ENCODE data around the gene MDN1. TPM values are rescaled to one million over a fixed set of nuclear protein-coding genes. Genes with fewer than 3 reads are reported as not detected.
"Not testable (repeated sequence)": the region's sequence is repeated elsewhere in the genome, so short reads cannot be mapped to it uniquely, and the experiment has no call there.

Gene MDN1
- total RNA-seq, 1 donor from 2014 or later: 44.1 TPM

- H3K4me3 Mint-ChIP-seq (ENCODE audit: low read depth): peak overlapping the region; percentile 98
- peaks cover 10% of the 10 kb centered on the region for H3K36me3 Mint-ChIP-seq (ENCODE audit: insufficient read depth)
- peak overlapping the region; percentile 94 for H3K27ac Mint-ChIP-seq
- no peaks in the 10 kb centered on the region for H3K27me3 Mint-ChIP-seq
- no peak for TF ChIP-seq CTCF (IDR thresholded peaks at IDR 0.05; ENCODE audit: unreplicated experiment)
- DNase-seq (ENCODE audit: low spot score, unreplicated experiment): no peak
- H3K9me3 Mint-ChIP-seq (ENCODE audit: low read depth): no peaks in the 10 kb centered on the region
- H3K4me1 Mint-ChIP-seq (ENCODE audit: low read depth): peaks cover 11% of the 10 kb centered on the region
Measured at GRCh38 chr6:89828988-89829471, 9.4 kb upstream of the MDN1 start.

GRCh38 chr6:89828475-89828987, 8.9 kb upstream of the MDN1 start:
- not testable (repeated sequence) for DNase-seq (ENCODE audit: low spot score, unreplicated experiment); H3K27ac Mint-ChIP-seq; H3K27me3 Mint-ChIP-seq; H3K36me3 Mint-ChIP-seq (ENCODE audit: insufficient read depth); H3K9me3 Mint-ChIP-seq (ENCODE audit: low read depth)
- H3K4me1 Mint-ChIP-seq (ENCODE audit: low read depth): peaks cover 11% of the 10 kb centered on the region
- H3K4me3 Mint-ChIP-seq (ENCODE audit: low read depth): peak overlapping the region; percentile 98

- no peaks in the 10 kb centered on the region for H3K9me3 Mint-ChIP-seq (ENCODE audit: low read depth)
- H3K4me1 Mint-ChIP-seq (ENCODE audit: low read depth): peaks cover 11% of the 10 kb centered on the region
- no peak for TF ChIP-seq CTCF (IDR thresholded peaks at IDR 0.05; ENCODE audit: unreplicated experiment)
- DNase-seq (ENCODE audit: low spot score, unreplicated experiment): no peak
- H3K27ac Mint-ChIP-seq: no peak overlapping the region
- no peaks in the 10 kb centered on the region for H3K27me3 Mint-ChIP-seq
- H3K36me3 Mint-ChIP-seq (ENCODE audit: insufficient read depth): no peaks in the 10 kb centered on the region
- no peak overlapping the region for H3K4me3 Mint-ChIP-seq (ENCODE audit: low read depth)
Measured at GRCh38 chr6:89826029-89826528, 6.5 kb upstream of the MDN1 start.

- no peak for DNase-seq (ENCODE audit: low spot score, unreplicated experiment)
- Mint-ChIP-seq H3K4me3 (ENCODE audit: low read depth) (peak overlapping the region; percentile 86), H3K9me3 (ENCODE audit: low read depth) (no peaks in the 10 kb centered on the region)
Measured at GRCh38 chr6:89818977-89819335, 638 bp downstream of the MDN1 start.

GRCh38 chr6:89817481-89817880, 2.1 kb downstream of the MDN1 start:
- H3K9me3 Mint-ChIP-seq (ENCODE audit: low read depth): no peaks in the 10 kb centered on the region
- no peak for TF ChIP-seq CTCF (IDR thresholded peaks at IDR 0.05; ENCODE audit: unreplicated experiment)
- H3K27ac Mint-ChIP-seq: peak overlapping the region; percentile 85
- H3K4me3 Mint-ChIP-seq (ENCODE audit: low read depth): peak overlapping the region; percentile 86
- no peaks in the 10 kb centered on the region for H3K27me3 Mint-ChIP-seq
- no peaks in the 10 kb centered on the region for H3K36me3 Mint-ChIP-seq (ENCODE audit: insufficient read depth)
- no peak for DNase-seq (ENCODE audit: low spot score, unreplicated experiment)
- H3K4me1 Mint-ChIP-seq (ENCODE audit: low read depth): peaks cover 13% of the 10 kb centered on the region

More at GRCh38 chr6:89818977-89819335, 638 bp downstream of the MDN1 start:
- no peaks in the 10 kb centered on the region for H3K27me3 Mint-ChIP-seq
- H3K36me3 Mint-ChIP-seq (ENCODE audit: insufficient read depth): no peaks in the 10 kb centered on the region
- peaks cover 13% of the 10 kb centered on the region for H3K4me1 Mint-ChIP-seq (ENCODE audit: low read depth)
- H3K27ac Mint-ChIP-seq: peak overlapping the region; percentile 95
- no peak for TF ChIP-seq CTCF (IDR thresholded peaks at IDR 0.05; ENCODE audit: unreplicated experiment)

- H3K4me3 Mint-ChIP-seq (ENCODE audit: low read depth); DNase-seq (ENCODE audit: low spot score, unreplicated experiment); H3K9me3 Mint-ChIP-seq (ENCODE audit: low read depth); H3K27me3 Mint-ChIP-seq; H3K4me1 Mint-ChIP-seq (ENCODE audit: low read depth); H3K27ac Mint-ChIP-seq; H3K36me3 Mint-ChIP-seq (ENCODE audit: insufficient read depth): not testable (repeated sequence)
Measured at GRCh38 chr6:89813422-89813821, 6.2 kb downstream of the MDN1 start.

All from progenitor cell of endocrine pancreas (in vitro differentiated cells).